GM19452 (cell line): ENCODE results near the gene VPS11.

Experiments
- ATAC-seq: cut with Tn5 transposase; IDR thresholded peaks from one replicate; pipeline ENCODE4 v1.9.1; 2021; ENCODE audit not compliant: unreplicated experiment

VPS11 gene

GRCh38 chr11:119078675-119079420 is 11.2 kb downstream of the VPS11 start:
- no peak for ATAC-seq

DNA sequence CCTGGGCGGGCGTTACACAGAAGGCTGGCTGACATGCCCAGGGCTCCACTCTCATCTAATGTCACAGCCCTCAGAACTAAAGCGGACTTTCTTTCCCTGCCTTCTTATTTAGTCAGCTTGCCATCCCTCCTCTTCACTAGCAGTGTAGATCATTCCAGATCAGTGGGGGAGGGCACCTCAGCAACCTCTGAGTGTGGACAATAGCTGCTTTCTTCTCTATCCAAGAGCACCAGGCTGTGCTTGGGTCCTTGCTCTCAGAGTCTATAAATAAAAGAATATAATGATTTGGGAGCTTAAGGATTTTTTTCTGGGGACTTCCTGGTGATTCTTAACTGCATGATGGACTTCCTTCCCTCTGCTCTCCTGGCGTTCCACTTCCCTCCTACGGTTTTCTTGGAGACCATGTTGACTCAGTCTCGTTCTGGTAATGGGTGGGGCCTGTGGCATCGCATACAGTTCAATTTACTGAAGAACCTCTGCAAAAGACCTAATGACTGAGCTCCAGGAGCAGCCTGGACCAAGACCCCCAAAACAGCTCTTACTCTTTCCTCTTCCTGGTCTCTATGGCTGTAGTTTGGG is 14.2 kb downstream of the VPS11 start:
- ATAC-seq = no peak

- ATAC-seq = peak; percentile 90
Observed at GRCh38 chr11:119084663-119085436, 17.2 kb downstream of the VPS11 start, which contains the start of gene HMBS. Gene HMBS, plus strand, starts transcription at chr11:119084881. Its CDS starts 153 bp downstream, at chr11:119085034.

DNA sequence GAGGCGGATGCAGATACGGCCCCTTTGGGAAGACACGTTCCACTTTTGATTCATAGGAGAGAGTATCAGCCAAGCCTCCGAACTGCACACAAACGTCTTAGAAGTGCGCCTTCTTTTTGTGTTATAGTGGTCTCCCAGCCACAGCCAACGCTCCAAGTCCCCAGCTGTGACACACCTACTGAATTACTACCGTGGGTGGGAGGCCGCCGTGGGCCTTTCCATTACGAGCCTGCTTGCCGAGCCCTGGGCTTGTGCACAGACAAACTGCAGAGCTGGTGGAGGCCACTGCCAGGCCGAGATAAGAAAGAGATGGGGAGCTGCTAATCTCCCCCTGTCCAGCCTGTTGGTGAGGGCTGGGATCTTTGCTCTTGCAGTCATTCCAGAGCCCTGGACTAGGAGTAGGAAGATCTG is 17.8 kb downstream of the VPS11 start:
- ATAC-seq = peak; percentile 28

- ATAC-seq = no peak
Observed at GRCh38 chr11:119087123-119087522, 19.5 kb downstream of the VPS11 start.

DNA sequence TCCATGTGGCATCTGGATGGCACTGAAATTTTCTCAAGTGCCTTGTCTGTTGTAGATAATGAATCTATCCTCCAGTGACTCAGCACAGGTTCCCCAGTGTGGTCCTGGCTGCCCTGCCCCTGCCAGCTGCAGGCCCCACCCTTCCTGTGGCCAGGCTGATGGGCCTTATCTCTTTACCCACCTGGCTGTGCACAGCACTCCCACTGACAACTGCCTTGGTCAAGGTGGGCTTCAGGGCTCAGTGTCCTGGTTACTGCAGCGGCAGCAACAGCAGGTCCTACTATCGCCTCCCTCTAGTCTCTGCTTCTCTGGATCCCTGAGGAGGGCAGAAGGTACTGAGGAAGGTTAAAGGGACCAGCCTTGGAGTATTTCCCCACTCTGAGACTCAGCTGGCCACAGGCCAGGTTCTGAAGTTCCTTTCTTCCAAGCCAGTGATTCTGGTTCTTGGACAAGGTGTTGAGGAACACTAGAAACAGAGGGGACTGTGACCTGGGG is 20.2 kb downstream of the VPS11 start:
- no peak for ATAC-seq

GRCh38 chr11:119088406-119088805 is 20.8 kb downstream of the VPS11 start:
- ATAC-seq = no peak

DNA sequence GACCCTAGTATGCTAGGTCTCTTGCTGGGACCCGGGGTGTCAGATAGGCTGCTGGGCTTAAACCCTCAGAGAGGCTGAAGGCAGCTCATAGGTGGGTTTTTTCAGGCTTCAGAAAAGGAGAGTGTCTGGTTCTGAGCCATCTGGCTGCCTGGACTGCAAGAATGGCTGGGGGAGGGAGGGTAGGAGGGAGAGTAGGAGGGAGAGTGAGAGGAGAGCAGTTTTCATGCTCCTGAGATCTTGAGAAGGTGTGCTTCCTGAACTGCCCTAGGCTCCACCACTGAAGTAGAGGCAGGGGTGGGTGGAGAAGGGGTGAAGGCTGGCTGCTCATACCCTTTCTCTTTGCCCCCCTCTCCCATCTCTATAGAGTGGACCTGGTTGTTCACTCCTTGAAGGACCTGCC is 21.7 kb downstream of the VPS11 start:
- ATAC-seq = no peak

GRCh38 chr11:119091178-119091577 is 23.6 kb downstream of the VPS11 start:
- no peak for ATAC-seq

- ATAC-seq = no peak
Observed at GRCh38 chr11:119091966-119092879, 24.6 kb downstream of the VPS11 start.

- ATAC-seq = no peak
Observed at GRCh38 chr11:119092880-119093842, 25.5 kb downstream of the VPS11 start.

GRCh38 chr11:119093942-119094815 is 26.6 kb downstream of the VPS11 start:
- ATAC-seq = no peak

- peak; percentile 38 for ATAC-seq
Observed at GRCh38 chr11:119094816-119095065, 27.1 kb downstream of the VPS11 start.

DNA sequence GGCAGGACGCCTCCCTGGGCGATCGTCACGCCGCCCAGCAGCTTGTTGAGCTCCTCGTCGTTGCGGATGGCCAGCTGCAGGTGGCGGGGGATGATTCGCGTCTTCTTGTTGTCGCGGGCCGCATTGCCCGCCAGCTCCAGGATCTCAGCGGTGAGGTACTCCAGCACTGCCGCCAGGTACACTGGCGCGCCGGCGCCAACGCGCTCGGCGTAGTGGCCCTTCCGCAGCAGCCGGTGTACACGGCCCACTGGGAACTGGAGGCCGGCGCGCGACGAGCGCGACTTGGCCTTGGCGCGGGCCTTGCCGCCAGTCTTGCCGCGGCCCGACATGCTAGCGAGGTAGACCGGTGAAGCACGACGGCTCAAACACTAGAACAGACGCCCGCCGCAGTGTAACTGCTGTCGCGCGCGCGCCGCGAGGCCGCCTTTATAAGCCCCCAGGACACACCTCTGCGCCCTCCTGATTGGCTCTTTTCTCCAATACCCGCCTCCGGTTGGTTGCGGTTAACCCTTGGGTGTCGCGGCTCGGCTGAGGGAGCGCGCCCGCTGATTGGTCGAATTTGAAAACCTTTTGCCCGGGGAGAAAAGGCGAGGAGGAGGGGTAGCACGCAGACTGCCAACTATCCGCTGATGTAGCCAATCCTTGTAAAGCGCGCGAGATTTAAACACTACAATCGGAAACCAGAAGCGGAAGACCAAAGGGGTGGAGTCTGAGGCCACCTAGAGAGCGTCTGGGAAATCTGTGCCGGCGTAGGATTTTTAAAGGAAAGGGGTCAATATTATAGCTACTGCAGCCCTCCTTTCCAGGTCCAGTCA is 27.7 kb downstream of the VPS11 start:
- peak; percentile 81 for ATAC-seq

GRCh38 chr11:119099711-119100110 is 32.1 kb downstream of the VPS11 start:
- no peak for ATAC-seq

DNA sequence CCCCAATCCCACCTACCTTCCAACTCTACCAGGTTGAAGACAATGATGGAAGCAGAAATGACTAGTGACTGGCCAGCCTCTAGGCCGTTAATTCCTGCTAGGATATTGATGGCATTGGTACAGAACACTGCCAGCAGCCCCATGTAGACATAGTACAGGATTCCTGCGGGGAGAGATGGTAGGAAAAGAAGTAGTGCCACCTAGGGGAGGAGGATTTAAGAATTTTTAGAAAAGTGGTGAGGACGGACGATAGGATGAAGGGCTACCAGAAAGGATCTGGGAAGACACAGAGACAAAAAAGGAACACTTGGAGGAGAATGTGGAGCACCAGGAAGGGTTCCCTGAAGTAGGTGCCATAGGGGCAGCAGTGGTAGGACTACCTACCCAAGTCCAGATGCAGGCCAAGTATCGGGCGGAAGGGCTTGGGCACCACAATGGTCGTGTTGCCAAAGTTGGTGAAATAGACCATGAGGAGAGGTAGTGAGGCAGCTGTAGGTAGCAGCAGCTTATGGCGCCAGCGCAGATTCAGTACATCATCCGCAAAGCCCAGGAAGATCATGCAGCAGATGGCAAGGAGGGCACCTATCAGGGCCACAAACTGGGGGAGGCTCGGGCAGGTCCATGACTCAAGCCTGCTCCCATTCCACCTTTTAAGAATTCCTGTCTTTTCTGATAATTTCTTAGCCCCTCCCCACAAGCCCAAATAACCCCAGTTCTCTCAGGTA is 32.8 kb downstream of the VPS11 start:
- ATAC-seq = no peak

DNA sequence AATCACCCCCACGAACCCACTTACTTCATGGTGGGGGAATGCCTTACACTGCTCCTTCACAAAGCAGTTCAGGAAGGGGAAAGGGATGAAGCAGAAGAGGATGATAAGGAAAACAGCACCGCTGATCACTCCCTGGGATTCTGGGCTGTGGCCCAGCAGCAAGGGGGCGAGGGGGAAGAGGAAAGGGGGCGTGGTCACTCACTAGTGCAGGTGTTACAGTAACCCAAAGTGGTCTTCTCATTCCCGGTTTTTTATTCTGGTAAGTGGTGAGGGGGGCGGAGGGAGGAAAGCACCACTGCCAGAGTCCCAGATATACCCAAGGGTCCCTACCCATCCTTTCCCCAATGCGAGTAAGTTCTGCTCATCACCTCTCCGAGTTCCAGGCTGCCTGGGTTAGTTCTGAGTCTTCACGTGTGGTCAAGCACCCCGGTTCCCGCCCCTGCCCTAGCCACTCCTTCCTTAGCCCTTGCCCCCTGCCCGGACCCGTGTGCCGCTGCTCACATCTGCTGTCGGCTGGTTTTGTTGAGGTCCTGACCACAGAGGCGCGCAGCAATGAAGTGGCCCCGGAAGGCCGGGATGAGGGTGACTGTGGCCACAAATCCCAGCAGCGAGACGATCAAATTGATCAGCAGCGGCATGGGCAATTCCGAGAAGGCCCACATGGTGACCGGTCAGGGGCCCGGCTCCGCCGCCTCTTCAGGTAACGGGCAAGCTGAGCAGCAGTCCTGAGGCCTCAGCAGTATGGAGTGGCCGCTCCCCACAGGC is 33.6 kb downstream of the VPS11 start:
- peak; percentile 35 for ATAC-seq
